GM19324 (cell line): ENCODE results near the gene RXYLT1.
"Not testable (repeated sequence)": the region's sequence is repeated elsewhere in the genome, so short reads cannot be mapped to it uniquely, and the experiment has no call there.

Source experiments
- ATAC-seq: cut with Tn5 transposase; IDR thresholded peaks from one replicate; pipeline ENCODE4 v1.9.1; 2021; ENCODE audit warnings: mild to moderate bottlenecking, moderate library complexity; ENCODE audit not compliant: unreplicated experiment, low FRiP score

RXYLT1 gene

DNA sequence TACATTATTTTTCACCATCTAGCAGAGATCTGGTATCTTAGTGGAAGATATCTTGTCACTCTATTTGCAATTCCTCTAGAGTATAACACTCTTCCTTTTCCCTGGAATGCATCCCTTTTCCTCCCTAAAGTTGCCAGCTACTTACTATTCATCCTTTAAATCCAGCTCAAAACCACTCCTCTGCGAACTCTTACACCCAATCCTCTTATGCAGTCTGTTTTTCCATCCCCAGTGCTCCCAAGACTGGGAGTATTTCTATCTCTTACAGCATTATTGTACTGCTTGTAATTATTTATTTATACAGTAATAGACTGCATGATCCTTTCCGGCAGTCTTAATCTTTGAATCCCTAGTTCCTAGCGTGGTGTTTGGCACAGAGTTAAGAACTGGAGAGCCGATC lies 61.9 kb downstream of the RXYLT1 start:
- ATAC-seq, result no peak

DNA sequence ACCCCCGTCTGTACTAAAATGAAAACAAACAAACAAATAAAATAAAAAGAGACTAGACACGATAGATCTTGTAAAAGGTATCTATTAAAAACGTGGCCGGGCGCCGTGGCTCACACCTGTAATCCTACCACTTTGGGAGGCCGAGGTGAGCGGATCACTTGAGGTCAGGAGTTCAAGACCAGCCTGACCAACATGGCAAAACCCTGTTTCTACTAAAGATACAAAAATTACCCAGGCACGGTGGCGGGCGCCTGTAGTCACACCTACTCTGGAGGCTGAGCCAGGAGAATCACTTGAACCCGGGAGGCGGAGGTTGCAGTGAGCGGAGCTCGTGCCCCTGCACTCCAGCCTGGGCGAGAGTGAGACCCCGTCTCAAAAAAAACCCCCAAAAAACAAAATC lies 63.0 kb downstream of the RXYLT1 start:
- ATAC-seq, result not testable (repeated sequence)

DNA sequence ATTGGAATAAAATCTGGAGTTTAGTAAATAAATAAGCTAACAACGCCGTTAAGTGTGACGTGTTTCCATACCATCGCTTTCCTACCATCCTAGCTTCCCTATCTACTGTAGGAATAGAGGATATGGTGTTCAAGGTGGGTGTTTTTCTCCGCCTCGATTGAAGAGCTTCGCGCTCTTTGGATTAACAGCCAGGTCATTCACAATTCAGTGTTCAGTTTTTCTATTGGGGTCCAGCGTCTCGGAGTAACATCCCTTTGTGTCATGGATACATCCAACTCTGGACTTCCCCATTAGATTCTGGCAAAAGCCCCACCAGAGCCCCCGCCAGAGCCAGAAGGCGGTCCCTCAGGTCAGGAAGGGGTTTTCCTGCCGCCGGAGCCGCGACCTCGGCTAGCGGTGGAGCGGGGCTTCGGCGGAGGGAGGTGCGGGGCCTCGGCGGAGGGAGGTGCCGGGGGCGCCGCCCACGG lies 63.6 kb downstream of the RXYLT1 start:
- no peak for ATAC-seq

DNA sequence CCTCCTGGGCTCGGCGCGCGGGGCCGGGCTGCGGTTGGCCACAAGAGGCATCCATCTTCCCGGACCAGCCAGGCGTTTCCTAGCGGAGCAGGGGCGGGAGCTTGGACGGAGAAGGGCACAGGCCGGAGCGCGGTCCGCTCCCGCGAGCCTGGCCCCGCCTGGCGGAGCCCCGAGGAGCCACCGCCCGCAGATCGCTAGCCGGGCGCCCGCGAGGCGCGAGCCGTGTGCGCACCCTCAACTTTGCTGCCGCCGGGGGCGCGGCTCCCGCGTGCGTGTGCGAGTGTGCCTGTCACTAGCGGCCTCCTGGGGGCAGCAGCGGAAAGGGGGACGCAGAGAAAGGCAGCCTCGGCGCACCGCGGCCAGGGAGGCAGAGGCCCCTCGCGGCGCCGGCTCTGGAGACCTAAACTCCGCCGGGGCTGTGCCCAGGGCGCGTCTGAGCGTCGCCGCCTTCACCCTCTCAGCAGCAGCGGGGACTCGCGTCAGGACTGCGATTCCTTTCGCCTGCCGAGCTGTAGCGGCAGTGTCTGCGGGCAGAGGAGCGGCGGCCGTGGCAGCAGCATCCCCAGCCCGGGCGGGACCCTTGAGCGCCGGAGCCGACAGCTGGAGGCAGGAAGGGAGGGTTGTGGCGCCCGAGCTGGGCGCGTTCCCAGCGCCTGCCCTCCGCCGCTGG lies 64.1 kb downstream of the RXYLT1 start:
- ATAC-seq, result peak; percentile 97

- ATAC-seq, result no peak
These were observed 65.0 kb downstream of the RXYLT1 start, which contains the start of gene SRGAP1 for GRCh38 chr12:63844391-63845341. Gene SRGAP1, plus strand, starts transcription at chr12:63844700. Its CDS starts 117 bp downstream, at chr12:63844817.

GRCh38 chr12:63845726-63846125 lies 66.0 kb downstream of the RXYLT1 start:
- ATAC-seq, result no peak

DNA sequence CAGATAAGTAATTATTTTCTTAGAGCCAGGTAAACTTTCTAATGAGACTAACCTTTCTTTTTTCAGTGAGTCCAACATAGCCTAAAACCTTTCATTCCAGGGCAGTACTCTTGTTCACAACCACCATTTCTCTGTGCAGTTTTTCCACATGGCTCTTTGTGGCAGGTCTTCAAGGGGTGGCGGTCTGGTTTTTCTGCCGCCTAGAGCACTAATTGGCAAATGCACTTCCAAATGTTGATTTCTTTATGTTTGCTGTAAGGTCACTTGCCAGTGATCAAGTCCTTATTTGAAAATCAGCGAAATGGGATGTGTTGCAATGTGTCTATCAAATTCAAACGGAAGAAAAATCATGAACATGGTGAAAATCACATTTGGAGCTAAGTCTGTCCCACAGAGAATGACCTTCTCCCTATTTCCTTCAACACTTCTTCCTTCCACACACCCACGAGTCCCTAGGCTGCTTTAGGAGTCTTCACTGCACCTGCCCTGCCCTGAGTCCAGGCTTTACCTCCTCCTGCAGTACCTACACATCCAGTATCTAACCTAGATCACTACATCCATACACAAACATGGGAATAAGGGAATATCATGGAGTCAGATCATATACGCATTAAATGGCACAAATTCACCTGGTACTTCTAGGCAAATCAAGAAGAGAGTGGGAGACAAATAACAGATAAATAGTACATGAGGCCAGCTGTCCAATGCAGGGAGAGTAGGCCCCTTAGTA lies 66.7 kb downstream of the RXYLT1 start:
- no peak for ATAC-seq

GRCh38 chr12:63848450-63848849 lies 68.7 kb downstream of the RXYLT1 start:
- no peak for ATAC-seq

DNA sequence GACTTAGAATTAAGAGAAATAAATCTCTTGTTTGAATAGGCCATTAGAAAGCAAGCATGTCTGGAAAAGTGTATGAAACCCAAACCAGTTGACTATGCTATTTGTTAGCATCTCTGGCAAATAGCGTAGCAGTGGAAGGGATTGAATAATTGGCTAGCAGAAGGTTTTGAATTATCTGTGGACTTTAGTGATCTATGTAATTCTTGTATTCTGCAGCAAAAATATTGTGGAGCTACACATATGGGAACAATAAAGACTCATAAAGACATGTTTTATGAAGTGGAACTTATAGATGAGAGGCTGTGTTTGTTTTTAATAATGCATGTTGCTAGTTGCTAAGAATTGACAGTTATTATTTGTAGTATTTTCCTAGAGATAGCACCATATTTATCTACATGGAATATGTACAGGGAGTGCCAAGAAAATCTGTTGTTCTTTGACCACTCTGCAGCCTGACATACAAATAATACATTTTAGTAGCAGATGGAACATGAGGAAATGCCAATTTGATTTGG lies 69.5 kb downstream of the RXYLT1 start:
- ATAC-seq, result no peak

DNA sequence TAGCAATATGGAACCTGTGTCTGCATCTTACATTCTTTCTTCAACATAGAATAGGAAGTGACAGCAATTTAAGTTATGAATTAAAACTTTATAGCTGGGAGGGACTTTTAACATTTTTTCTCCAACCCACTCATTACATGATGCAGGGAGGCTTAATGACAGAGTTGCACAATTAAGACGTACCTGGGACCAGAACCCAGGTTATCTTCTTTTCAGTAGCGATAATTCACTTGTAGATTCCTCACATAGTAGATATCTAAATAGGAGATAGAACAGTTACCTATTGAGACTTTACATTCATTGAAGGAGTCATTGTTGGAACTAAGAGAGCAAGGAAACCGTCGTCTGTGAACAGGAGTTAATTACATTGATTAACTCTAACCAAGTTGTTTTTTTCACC lies 69.9 kb downstream of the RXYLT1 start:
- no peak for ATAC-seq

DNA sequence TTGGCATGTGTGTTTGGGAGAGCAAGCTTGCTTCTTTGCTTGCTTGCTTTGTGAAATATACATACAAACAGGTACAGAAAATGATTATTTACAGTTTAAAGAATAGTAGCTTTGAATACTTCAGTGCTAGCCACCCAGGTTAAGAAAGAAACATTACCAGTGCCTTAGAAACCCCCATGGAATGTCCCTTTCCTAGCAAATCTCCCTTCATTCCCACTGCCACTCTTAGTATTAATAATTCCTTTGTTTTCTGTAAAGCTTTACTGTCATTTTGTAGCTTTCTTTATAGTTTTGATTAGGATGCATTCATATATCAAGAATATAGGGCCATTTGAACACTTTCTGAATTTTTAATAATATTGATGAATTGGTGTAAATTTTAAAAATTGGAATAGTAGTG lies 74.3 kb downstream of the RXYLT1 start:
- no peak for ATAC-seq

DNA sequence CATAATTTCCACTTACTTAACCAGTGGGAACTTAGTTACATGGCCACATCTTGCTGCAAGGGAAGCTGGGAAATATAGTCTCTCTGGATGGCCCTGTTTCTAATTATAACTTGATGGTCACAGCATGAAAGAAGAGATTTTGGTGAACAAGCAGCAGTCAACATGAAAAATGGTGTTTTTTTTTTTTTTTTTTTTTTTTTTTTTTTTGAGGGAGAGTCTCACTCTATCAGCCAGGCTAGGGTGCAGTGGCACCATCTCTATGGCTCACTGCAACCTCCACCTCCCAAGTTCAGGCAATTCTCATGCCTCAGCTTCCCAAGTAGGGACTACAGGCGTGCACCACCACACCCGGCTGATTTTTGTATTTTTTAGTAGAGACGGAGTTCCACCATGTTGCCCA lies 75.6 kb downstream of the RXYLT1 start:
- no peak for ATAC-seq

DNA sequence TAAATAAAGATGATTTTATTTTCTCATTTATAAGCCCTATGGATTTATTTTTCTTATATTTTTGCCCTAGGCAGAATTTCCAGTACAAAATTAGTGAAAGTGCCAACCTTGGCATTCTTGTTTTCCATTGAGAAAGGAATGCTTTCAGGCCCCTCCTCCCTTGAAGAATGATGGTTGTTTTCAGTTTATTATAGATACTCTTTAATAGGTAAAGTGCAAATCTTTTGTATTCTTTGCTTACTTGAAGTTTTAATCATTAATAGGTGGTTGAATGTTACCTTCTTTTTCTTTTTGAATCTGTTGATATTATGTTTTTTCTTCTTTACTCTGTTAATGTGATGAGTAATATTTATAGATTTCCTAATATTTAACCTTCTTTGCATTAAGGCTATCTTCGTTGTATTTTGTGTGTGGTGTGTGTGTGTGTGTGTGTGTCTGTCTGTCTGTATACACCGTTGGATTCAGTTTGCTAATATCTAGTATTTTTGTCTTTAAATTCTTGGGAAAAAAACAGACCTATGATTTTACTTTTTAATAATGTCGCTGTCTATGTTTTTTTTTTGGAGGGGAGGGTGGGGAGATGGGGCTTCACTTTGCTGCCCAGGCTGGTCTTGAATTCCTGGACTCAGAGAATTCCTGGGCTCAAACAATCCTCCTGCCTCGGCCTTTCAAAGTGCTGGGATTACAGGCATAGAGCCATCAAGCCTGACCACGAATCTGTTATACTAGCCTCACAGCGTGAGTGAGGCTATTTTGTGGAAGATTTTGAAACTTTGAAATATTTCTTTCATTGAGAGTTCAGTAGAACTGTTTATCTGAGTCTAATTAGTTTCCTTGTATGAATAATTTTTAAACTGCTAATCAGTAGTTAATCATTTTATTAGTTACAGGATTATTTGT lies 78.3 kb downstream of the RXYLT1 start:
- ATAC-seq, result no peak
